ENCODE results near the gene YOD1.

YOD1 gene

GRCh38 chr1:207024202-207025145 is 26.5 kb downstream of the YOD1 start:
- DNase-seq = no peak

GRCh38 chr1:207022996-207023679 is 27.9 kb downstream of the YOD1 start:
- DNase-seq = no peak

- no peak for DNase-seq
Measured at GRCh38 chr1:207021876-207022596, 29.0 kb downstream of the YOD1 start.

- no peak for DNase-seq
Measured at GRCh38 chr1:207021139-207021861, 29.7 kb downstream of the YOD1 start.

GRCh38 chr1:207020709-207021107 is 30.3 kb downstream of the YOD1 start:
- DNase-seq = no peak

GRCh38 chr1:207020065-207020708 is 30.8 kb downstream of the YOD1 start:
- DNase-seq = no peak

GRCh38 chr1:207019661-207020060 is 31.3 kb downstream of the YOD1 start:
- DNase-seq = no peak

- DNase-seq = no peak
Measured at GRCh38 chr1:207019161-207019560, 31.8 kb downstream of the YOD1 start.

GRCh38 chr1:207018707-207019106 is 32.3 kb downstream of the YOD1 start:
- no peak for DNase-seq

- no peak for DNase-seq
Measured at GRCh38 chr1:207017615-207018559, 33.1 kb downstream of the YOD1 start.

- no peak for DNase-seq
Measured at GRCh38 chr1:207015791-207016190, 35.2 kb downstream of the YOD1 start.

- DNase-seq = no peak
Measured at GRCh38 chr1:207014728-207015127, 36.3 kb downstream of the YOD1 start.

GRCh38 chr1:207013321-207014085 is 37.5 kb downstream of the YOD1 start:
- DNase-seq = no peak

- no peak for DNase-seq
Measured at GRCh38 chr1:207010726-207011125, 40.3 kb downstream of the YOD1 start.

- no peak for DNase-seq
Measured at GRCh38 chr1:207009945-207010344, 41.1 kb downstream of the YOD1 start.

- no peak for DNase-seq
Measured at GRCh38 chr1:207009182-207009850, 41.7 kb downstream of the YOD1 start.

- DNase-seq = no peak
Measured at GRCh38 chr1:207007352-207008033, 43.5 kb downstream of the YOD1 start.

GRCh38 chr1:207006914-207007313 is 44.1 kb downstream of the YOD1 start:
- no peak for DNase-seq

- no peak for DNase-seq
Measured at GRCh38 chr1:207006083-207006482, 44.9 kb downstream of the YOD1 start.

Measured in CD4-positive, alpha-beta T cell treated with Interleukin-17A for 1 hour (primary cell).